Activated T-cell treated with anti-CD3 and anti-CD28 coated beads for 48 hours (primary cell): Measurements from ENCODE around the gene KCNC2.

Source experiments
- DNase-seq: peaks from one replicate; pipeline ENCODE4 v3.0.0-alpha.2; 2020; ENCODE audit warnings: low read depth

Gene KCNC2

GRCh38 chr12:75058228-75058627 is 151.4 kb downstream of the KCNC2 start:
- DNase-seq: no peak

- no peak for DNase-seq
These were observed 160.9 kb downstream of the KCNC2 start for GRCh38 chr12:75048767-75049166.

- no peak for DNase-seq
These were observed 161.6 kb downstream of the KCNC2 start for GRCh38 chr12:75047885-75048525.

GRCh38 chr12:75042125-75042524 is 167.5 kb downstream of the KCNC2 start:
- no peak for DNase-seq

- no peak for DNase-seq
These were observed 168.2 kb downstream of the KCNC2 start for GRCh38 chr12:75041472-75041871.

GRCh38 chr12:75020068-75020557 is 189.5 kb downstream of the KCNC2 start:
- no peak for DNase-seq

- DNase-seq: no peak
These were observed 198.5 kb downstream of the KCNC2 start for GRCh38 chr12:75011120-75011519.

GRCh38 chr12:75007133-75007532 is 202.5 kb downstream of the KCNC2 start:
- no peak for DNase-seq

- DNase-seq: no peak
These were observed 209.5 kb downstream of the KCNC2 start for GRCh38 chr12:75000120-75000519.

GRCh38 chr12:74999474-74999873 is 210.2 kb downstream of the KCNC2 start:
- no peak for DNase-seq
